OCI-LY7 (cell line): Measurements from ENCODE around the gene PRLHR.

Source experiments
- CTCF ChIP-seq: fragments of 200-600 bp; sonication (generic); conservative IDR thresholded peaks from 2 replicates; pipeline ENCODE4 v1.5.1; 2014; ENCODE audit warnings: mild to moderate bottlenecking, antibody characterized with exemption, low read length, moderate library complexity, mixed read lengths
- EZH2phosphoT487 ChIP-seq: fragments of 200-600 bp; sonication (generic); IDR thresholded peaks from 2 replicates; pipeline ENCODE4 v1.6.1; 2018; ENCODE audit warnings: low read depth, borderline replicate concordance, mild to moderate bottlenecking, mixed run types, antibody characterized with exemption, low read length, moderate library complexity, mixed read lengths

- TF ChIP-seq CTCF (peak; percentile 75), EZH2phosphoT487 (no peak)
Measured at GRCh38 chr10:118568327-118568848, 27.1 kb downstream of the PRLHR start.
